DMS114 treated with DMSO at 0.1 percent for 48 hours (cell line): ENCODE measurements around the gene RAB8B.
"Not testable (repeated sequence)": the region's sequence is repeated elsewhere in the genome, so short reads cannot be mapped to it uniquely, and the experiment has no call there.

Experiments used
- DNase-seq: peaks from one replicate; lab custom pipeline; 2025; ENCODE audit not compliant: unreplicated experiment; lab: John Stamatoyannopoulos, UW

RAB8B gene

DNA sequence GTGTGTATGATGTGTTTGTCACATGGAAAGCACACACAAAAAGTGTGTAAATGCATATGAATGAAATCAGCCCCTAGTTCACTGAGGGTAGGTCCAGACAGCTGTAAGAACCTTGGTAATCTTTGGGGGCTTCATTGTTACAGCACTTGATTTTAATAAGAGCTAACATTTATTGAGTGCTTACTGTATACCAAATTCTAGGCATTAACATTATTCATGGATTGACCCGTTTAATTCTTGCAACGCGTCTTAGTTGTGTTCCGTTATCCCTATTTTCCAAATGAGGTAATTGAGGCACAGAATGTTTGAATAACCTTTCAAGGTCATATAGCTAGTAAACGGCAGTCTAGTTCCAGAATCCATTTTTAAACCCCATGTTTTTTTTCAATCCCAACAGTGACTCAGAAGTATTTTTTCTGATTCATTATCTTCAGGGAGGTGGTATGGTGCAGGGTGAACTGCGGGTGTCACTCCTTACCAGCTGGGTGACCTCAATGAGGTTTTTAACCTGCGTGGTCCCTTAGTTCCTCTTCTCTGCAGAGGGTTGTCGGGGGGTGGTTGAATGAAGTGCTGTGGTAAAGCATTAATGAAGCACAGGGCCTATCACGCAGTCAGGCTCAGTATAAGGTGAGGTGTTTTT, 14.2 kb downstream of the RAB8B start:
- no peak for DNase-seq

- no peak for DNase-seq
Observed at GRCh38 chr15:63206079-63206478, 16.7 kb downstream of the RAB8B start.

DNA sequence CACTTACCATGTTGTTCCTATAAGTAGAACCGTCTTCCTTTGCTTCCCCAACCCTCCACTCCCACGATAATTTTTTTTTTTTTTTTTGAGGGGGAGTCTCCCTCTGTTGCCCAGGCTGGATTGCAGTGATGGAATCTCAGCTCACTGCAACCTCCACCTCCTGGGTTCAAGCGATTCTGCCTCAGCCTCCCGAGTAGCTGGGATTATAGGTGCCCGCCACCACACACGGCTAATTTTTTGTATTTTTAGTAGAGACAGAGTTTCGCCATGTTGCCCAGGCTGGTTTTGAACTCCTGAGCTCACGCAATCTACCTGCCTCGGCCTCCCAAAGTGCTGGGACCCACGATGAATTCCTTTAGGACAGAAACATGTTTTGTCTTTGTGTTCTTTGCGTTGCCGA, 19.4 kb downstream of the RAB8B start:
- not testable (repeated sequence) for DNase-seq

DNA sequence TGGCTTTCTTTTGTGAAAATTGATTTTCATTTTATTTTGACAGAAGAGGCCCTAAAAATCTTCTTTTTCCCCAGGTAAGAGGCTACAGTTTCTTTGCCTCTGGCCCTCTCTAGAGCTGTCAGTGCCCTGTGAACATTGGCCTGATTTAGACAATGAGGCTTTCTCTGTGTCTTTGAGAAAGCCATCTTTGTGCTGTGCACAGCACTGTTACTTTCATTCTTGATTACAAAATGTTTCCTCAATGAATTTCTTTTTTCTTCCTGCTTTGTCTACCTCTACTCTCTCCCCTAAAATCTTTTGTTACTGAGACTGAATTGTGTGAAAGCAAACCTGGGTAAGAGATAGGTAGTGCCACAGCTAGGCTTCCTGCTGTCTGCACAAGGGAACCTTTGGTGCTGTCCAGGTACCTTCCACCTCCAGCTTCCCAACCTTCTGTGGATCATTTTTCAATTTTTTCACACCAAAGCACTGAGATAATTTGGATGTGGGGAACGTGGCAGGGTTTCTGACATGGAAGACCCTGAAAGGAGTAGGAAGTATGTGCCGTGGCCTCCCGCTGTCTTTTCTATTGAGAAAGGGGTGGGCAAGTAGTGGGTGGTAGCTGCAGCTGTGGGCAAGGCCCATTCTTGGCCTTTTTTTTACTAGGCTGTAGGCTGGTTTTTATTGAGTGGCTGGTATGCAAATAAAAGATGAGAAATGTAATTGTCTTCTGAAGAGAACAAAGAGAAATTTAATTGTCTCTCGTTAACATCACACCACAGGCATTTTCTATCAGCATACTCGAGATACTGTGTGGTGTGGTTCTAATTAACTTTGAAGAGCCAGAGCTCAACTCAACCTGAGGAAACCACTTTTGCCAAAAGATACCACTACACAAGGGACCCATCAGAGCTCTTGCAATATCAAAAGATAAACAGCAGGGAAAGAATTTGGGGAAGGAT, 21.0 kb downstream of the RAB8B start:
- no peak for DNase-seq

GRCh38 chr15:63211092-63211490, 21.7 kb downstream of the RAB8B start:
- no peak for DNase-seq

DNA sequence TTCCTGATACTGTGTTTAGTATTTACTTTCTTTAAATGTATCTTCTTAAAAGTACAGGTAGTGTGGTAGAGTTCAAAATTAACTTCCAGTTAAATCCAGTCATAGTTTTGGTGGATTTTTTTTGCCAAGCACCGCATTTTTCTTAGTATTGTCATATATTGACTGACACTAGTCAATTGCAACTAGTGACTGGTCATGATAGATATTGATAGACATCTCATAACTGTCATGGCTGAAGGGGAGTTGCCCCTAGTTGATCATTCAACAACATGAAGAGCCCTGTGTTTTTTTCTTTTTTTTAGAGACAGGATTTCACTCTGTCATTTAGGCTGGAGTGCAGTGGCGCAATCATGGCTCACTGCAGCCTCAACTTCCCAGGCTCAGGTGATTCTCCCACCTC, 22.1 kb downstream of the RAB8B start:
- DNase-seq = no peak

GRCh38 chr15:63212050-63213004, 22.9 kb downstream of the RAB8B start:
- DNase-seq = no peak

DNA sequence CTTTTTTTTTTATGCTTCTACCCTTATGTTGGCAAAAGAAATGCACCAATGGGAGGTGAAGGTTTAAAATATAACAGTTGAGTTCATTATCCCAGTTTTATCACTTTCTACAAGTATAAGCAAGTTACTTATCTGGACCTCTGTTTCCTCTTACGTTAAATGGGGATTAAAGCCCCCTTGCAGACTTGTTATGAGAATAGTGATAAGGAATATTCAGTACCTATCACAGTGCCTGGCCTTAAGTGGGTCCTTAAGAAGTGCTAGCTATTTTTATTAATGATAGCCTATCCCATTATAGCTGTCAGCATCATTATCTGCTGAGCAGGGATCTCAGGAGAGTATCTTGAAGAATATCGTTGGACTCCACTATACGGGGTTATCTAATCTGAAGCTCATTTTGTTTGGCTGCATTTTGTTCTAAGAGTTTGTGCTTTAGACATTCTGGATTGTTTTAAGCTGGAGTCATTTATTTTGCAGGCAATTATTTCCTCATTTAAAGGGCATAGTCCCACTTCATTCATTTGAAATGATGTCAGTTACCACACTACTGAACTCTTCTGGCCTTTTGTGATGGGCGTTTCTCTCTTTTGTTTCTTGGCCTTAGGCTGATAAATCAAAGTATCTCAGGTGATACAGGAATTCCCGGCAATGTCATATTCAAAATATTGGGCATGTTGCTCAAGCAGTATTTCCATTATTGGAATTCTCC, 28.8 kb downstream of the RAB8B start:
- no peak for DNase-seq

DNA sequence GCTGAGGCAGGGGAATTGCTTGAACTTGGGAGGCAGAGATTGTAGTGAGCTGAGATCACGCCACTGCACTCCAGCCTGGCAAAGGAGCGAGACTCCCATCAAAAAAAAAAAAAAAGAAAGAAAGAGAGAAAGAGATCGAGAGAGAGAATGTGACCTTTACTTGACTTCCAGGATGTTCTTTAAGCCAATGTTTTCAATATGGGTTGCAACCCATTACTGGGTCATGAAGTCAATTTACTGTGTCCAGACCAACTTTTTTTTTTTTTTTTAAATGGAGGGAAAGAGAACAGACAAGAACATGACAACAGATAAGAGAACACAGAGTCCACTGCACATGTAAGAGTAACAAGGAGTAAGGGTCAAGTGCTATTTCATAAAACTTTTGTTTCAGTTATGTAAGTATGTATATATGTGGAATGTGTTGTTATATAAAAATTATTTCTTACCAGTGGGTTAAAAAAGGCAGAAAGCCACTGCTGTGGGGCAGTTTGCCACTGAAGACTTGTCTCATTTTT, 29.8 kb downstream of the RAB8B start:
- DNase-seq = no peak

GRCh38 chr15:63221346-63221745, 31.9 kb downstream of the RAB8B start:
- no peak for DNase-seq

DNA sequence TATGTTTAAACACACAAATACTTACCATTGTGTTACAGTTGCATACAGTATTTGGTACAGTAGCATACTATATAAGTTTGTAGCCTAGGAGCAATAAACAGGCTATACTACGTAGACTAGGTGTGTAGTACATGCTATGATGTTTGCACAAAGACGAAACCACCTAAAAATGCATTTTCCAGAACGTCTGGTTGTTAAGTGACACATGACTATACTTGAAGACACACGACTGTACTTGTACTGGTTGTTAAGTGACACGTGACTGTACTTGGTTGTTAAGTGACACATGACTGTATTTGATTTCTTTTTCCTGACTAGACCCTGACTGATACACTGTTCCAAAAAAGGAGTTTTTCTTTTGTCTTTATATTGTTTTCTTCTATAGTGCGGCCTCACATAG, 34.1 kb downstream of the RAB8B start:
- DNase-seq = no peak

DNA sequence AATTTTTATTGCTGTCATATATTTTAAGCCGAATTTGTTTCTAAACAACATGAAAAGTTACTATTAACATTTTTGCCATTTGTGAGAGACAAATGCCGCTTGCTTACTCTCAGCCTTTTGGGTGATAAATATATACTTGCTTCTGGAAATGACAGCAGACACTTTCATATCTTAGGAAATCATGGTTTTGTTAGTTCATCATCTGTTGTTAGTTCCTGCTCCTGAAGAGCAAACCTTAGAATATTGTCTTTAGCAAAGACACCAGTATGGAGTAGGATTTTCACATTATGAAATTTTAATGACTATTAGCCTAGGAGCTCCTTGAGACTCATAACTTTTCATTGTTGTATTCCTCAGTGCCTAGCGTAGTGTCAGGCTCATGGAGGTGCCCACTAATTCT, 36.0 kb downstream of the RAB8B start:
- no peak for DNase-seq

- DNase-seq = no peak
Observed at GRCh38 chr15:63226155-63226883, 36.9 kb downstream of the RAB8B start.

GRCh38 chr15:63226966-63227401, 37.6 kb downstream of the RAB8B start:
- no peak for DNase-seq

DNA sequence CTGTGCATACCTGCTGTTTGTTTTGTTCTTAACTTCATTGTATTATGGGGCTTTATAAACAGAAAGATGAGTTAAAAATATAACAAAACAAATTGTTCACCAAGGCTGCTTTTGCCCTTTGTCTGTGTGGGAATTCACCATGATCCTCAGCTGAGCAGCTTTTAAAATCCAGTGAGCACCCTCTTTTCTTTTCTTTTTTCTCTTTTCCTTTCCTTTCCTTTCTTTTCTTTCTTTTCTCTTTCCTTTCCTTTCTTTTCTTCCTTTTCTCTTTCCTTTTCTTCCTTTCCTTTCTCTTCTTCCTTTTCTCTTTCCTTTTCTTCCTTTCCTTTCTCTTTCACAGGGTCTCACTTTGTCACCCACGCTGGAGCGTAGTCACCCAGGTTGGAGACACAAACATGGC, 38.3 kb downstream of the RAB8B start:
- DNase-seq = no peak

DNA sequence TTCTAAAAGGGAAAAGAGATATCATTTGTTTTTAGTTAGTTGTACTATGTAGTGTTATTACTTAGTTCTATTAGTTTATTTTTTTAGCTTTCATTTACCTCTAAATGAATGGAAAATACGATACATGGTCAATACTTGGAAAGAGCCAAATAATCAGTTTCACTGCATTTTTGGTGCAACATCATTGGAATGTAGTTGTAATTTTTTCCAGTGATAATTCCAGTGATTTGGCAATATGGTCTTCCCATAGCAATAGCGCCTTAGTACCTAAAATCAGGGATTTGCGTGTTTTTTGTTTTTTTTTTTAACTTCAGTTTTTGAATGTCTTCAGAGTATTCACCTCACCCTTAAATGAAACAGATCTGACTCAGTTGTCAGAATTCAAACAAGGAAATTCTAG, 41.8 kb downstream of the RAB8B start:
- DNase-seq = no peak

- DNase-seq = no peak
Observed at GRCh38 chr15:63231706-63232105, 42.3 kb downstream of the RAB8B start.

GRCh38 chr15:63232405-63232804, 43.0 kb downstream of the RAB8B start:
- DNase-seq = no peak

DNA sequence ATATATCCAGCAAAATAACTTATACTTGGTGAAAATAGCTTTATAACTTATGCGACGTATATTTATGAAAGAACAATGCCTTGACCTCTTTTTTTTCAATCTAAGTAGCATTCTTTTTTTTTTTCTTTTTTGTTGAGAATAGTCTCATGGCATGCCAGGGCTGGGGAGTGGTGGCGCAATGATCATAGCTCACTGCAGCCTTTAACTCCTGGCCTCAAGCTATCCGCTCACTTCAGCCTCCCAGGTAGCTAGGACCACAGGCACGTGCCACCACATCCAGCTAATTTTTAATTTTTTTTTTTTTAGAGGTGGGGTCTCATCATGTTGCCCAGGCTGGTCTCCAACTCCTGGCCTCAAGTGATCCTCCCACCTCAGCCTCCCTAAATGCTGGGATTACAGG, 43.5 kb downstream of the RAB8B start:
- DNase-seq = no peak
